HL-60 (cell line): ENCODE results near the gene SRPX.

Experiments used
- CTCF ChIP-seq: IDR thresholded peaks from one replicate; pipeline ENCODE4 v1.5.1; 2011; ENCODE audit warnings: low read length, control low read depth, inconsistent platforms; ENCODE audit not compliant: insufficient read depth
- POLR2AphosphoS5 ChIP-seq: IDR thresholded peaks from 2 replicates; pipeline ENCODE4 v1.6.1; 2012; ENCODE audit warnings: low read depth
- REST ChIP-seq: IDR thresholded peaks from 2 replicates; pipeline ENCODE4 v1.6.1; 2012; ENCODE audit warnings: low read depth; ENCODE audit not compliant: insufficient replicate concordance

GRCh38 chrX:38106991-38107655 lies 113.5 kb downstream of the SRPX start:
- TF ChIP-seq REST (no peak), CTCF (no peak), POLR2AphosphoS5 (no peak)
